HEK293 (cell line): Measurements from ENCODE around the gene LMBRD2.

Source experiments
- CTCF ChIA-PET: fragments of 350-600 bp; formaldehyde crosslinking; extraction: SDS; loops from one replicate; lab custom pipeline; 2021; ENCODE audit warnings: antibody characterized with exemption; lab: Yijun Ruan, JAX
- POLR2A ChIA-PET: fragments of 300-600 bp; formaldehyde crosslinking; extraction: SDS; loops from one replicate; lab custom pipeline; 2020; ENCODE audit warnings: antibody characterized with exemption, inconsistent platforms; lab: Yijun Ruan, JAX
- H3K27ac ChIP-seq: fragments of 200-500 bp; sonication (Bioruptor generic); 2 replicates; pipeline ENCODE4 v1.5.1; 2014; ENCODE audit warnings: low read depth, low read length, control low read depth, inconsistent platforms; ENCODE audit errors: extremely low read depth
- H3K36me3 ChIP-seq, 2 experiments: fragments of 200-500 bp in 1 of 2; sonication (Bioruptor generic) in 1 of 2; 1 replicate in 1 of 2; 2 replicates in 1 of 2; pipeline ENCODE4 v1.5.1; 2014 to 2017; ENCODE audit warnings: inconsistent platforms in 2 of 2, low read length in 2 of 2; ENCODE audit not compliant: control insufficient read depth in 2 of 2, insufficient read depth in 1 of 2
- H3K4me1 ChIP-seq: fragments of 200-500 bp; sonication (Bioruptor generic); 2 replicates; pipeline ENCODE4 v1.5.1; 2014; ENCODE audit warnings: mild to moderate bottlenecking, low read length, inconsistent platforms; ENCODE audit not compliant: control insufficient read depth, insufficient read depth
- H3K4me3 ChIP-seq: 2 replicates; pipeline ENCODE4 v1.5.1; 2011; ENCODE audit warnings: low read depth, mild to moderate bottlenecking, control low read depth, low read length, moderate library complexity
- H3K9me3 ChIP-seq: fragments of 200-500 bp; sonication (Bioruptor generic); 2 replicates; pipeline ENCODE4 v1.5.1; 2014; ENCODE audit warnings: low read depth, low read length, inconsistent platforms; ENCODE audit not compliant: control insufficient read depth, insufficient read depth
- FEZF1 ChIP-seq: fragments of 450-650 bp; formaldehyde crosslinking; IDR thresholded peaks from 2 replicates; pipeline ENCODE4 v1.5.1; 2016; ENCODE audit warnings: missing biosample characterization, missing genetic modification characterization
- GFI1B ChIP-seq: fragments of 450-650 bp; formaldehyde crosslinking; IDR thresholded peaks from 2 replicates; pipeline ENCODE4 v1.5.1; 2016; ENCODE audit warnings: missing biosample characterization, missing genetic modification characterization
- KLF1 ChIP-seq: fragments of 450-650 bp; formaldehyde crosslinking; IDR thresholded peaks from 2 replicates; pipeline ENCODE4 v1.5.1; 2016; ENCODE audit warnings: missing biosample characterization, missing genetic modification characterization
- KLF16 ChIP-seq: fragments of 450-650 bp; formaldehyde crosslinking; IDR thresholded peaks from 2 replicates; pipeline ENCODE4 v1.5.1; 2017; ENCODE audit warnings: missing biosample characterization, missing genetic modification characterization
- KLF7 ChIP-seq: fragments of 450-650 bp; formaldehyde crosslinking; IDR thresholded peaks from 2 replicates; pipeline ENCODE4 v1.5.1; 2016; ENCODE audit warnings: missing biosample characterization, missing genetic modification characterization, borderline replicate concordance
- RBAK ChIP-seq: fragments of 450-650 bp; formaldehyde crosslinking; IDR thresholded peaks from 2 replicates; pipeline ENCODE4 v1.5.1; 2016; ENCODE audit warnings: missing biosample characterization, missing genetic modification characterization
- SCRT2 ChIP-seq: fragments of 450-650 bp; formaldehyde crosslinking; IDR thresholded peaks from 2 replicates; pipeline ENCODE4 v1.5.1; 2016; ENCODE audit warnings: missing biosample characterization, missing genetic modification characterization
- TCF7L2 ChIP-seq: IDR thresholded peaks from 2 replicates; pipeline ENCODE4 v1.6.1; 2011; ENCODE audit warnings: low read depth, mild to moderate bottlenecking, inconsistent platforms, low read length, moderate library complexity, borderline replicate concordance
- ZNF112 ChIP-seq: fragments of 450-650 bp; formaldehyde crosslinking; IDR thresholded peaks from 2 replicates; pipeline ENCODE4 v1.5.0; 2017; ENCODE audit warnings: missing biosample characterization, missing genetic modification characterization
- ZNF146 ChIP-seq: fragments of 450-650 bp; formaldehyde crosslinking; IDR thresholded peaks from 2 replicates; pipeline ENCODE4 v1.5.1; 2016; ENCODE audit warnings: missing biosample characterization, missing genetic modification characterization
- ZNF211 ChIP-seq: fragments of 450-650 bp; formaldehyde crosslinking; IDR thresholded peaks from 2 replicates; pipeline ENCODE4 v1.5.1; 2016; ENCODE audit warnings: low read depth, missing biosample characterization, missing genetic modification characterization
- ZNF239 ChIP-seq: fragments of 450-650 bp; formaldehyde crosslinking; IDR thresholded peaks from 2 replicates; pipeline ENCODE4 v1.5.1; 2016; ENCODE audit warnings: missing biosample characterization, missing genetic modification characterization
- ZNF274 ChIP-seq, 2 experiments: fragments of 200-500 bp in 1 of 2; fragments of 450-650 bp in 1 of 2; sonication (Bioruptor generic) in 1 of 2; formaldehyde crosslinking in 1 of 2; IDR thresholded peaks; 2 replicates each; pipeline versions ENCODE4 v1.5.1 to v1.6.1; 2014 to 2016; ENCODE audit warnings: borderline replicate concordance in 1 of 2, inconsistent platforms in 1 of 2, low read length in 1 of 2, missing biosample characterization in 1 of 2, missing genetic modification characterization in 1 of 2
- ZNF37A ChIP-seq: fragments of 450-650 bp; IDR thresholded peaks from 2 replicates; pipeline ENCODE4 v1.5.1; 2018; ENCODE audit warnings: missing biosample characterization, missing genetic modification characterization
- ZNF501 ChIP-seq: fragments of 450-650 bp; formaldehyde crosslinking; IDR thresholded peaks from 2 replicates; pipeline ENCODE4 v1.5.1; 2016; ENCODE audit warnings: missing biosample characterization, missing genetic modification characterization
- ZNF561 ChIP-seq: fragments of 450-650 bp; IDR thresholded peaks from 2 replicates; pipeline ENCODE4 v1.5.1; 2018; ENCODE audit warnings: missing biosample characterization, missing genetic modification characterization, borderline replicate concordance
- ZNF658 ChIP-seq: fragments of 450-650 bp; formaldehyde crosslinking; IDR thresholded peaks from 2 replicates; pipeline ENCODE4; 2016; ENCODE audit warnings: missing biosample characterization, missing genetic modification characterization
- TF ChIP-seq, protein P1 (sequence below): fragments of 450-650 bp; formaldehyde crosslinking; IDR thresholded peaks from 2 replicates; pipeline ENCODE4 v1.5.1; 2016; ENCODE audit warnings: missing biosample characterization, missing genetic modification characterization
- TF ChIP-seq, protein P2 (sequence below): fragments of 450-650 bp; formaldehyde crosslinking; IDR thresholded peaks from 2 replicates; pipeline ENCODE4 v1.5.1; 2016; ENCODE audit warnings: missing biosample characterization, missing genetic modification characterization
- TF ChIP-seq, protein P3 (sequence below): fragments of 450-650 bp; formaldehyde crosslinking; IDR thresholded peaks from 2 replicates; pipeline ENCODE4 v1.5.1; 2016; ENCODE audit warnings: missing biosample characterization, missing genetic modification characterization

LMBRD2 gene

DNA sequence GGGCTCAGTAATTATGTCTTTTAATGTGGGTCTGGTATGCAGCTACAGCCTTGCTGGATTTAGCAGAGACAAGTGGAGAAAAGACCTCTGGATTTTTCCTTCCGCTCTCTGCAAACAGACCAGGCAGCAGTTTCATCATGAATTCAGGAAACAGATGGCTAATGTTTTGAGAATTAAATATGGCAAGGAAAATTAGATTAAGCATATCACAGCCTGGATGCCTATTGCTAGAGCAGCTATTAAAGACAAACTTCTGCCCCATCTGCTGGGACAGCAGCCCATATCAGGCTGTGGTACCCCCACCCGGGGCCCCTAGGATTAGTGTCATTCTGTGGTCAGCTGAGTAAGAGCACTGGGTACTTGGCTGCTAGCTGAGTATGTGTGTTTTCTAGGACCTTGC, 6.5 kb upstream of the LMBRD2 start (continued):
- TF ChIP-seq FEZF1 (tag by site-specific recombination) (no peak), ZNF561 (tag by site-specific recombination) (no peak), ZNF37A (tag by site-specific recombination) (no peak), ZNF146 (no peak), KLF16 (tag by site-specific recombination) (no peak), SCRT2 (tag by site-specific recombination) (no peak), ZNF112 (no peak), TCF7L2 (no peak), ZNF274 (IDR thresholded peaks at IDR 0.05; ENCODE audit: low read length) (no peak), ZNF274 (tag by site-specific recombination; IDR thresholded peaks at IDR 0.05; ENCODE audit: borderline replicate concordance) (no peak), ZNF211 (no peak), GFI1B (no peak), ZNF239 (no peak), KLF7 (tag by site-specific recombination) (no peak)
- TF ChIP-seq, protein P1, sequence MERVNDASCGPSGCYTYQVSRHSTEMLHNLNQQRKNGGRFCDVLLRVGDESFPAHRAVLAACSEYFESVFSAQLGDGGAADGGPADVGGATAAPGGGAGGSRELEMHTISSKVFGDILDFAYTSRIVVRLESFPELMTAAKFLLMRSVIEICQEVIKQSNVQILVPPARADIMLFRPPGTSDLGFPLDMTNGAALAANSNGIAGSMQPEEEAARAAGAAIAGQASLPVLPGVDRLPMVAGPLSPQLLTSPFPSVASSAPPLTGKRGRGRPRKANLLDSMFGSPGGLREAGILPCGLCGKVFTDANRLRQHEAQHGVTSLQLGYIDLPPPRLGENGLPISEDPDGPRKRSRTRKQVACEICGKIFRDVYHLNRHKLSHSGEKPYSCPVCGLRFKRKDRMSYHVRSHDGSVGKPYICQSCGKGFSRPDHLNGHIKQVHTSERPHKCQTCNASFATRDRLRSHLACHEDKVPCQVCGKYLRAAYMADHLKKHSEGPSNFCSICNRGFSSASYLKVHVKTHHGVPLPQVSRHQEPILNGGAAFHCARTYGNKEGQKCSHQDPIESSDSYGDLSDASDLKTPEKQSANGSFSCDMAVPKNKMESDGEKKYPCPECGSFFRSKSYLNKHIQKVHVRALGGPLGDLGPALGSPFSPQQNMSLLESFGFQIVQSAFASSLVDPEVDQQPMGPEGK (tag by site-specific recombination) = no peak

DNA sequence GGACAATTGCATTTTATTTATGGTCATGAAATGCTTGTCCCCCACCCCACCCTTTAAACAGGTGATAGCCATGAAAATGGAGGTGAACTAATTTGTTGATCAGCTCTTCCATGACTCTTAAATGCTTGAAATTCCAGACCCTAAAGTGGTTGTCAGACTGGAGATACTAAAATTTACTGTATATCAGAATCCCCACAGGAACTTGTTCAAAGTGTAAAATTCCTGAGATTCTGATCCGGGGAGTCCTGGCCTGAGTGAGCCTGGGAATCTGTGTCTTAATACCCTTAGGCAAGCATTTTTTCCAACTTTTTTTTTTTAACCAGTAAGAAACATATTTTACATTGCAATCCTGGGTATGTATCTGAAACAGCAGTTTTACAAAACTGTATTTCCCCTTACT, 4.9 kb upstream of the LMBRD2 start:
- Histone ChIP-seq H3K27ac (no peak overlapping the region), H3K4me3 (no peak overlapping the region)

DNA sequence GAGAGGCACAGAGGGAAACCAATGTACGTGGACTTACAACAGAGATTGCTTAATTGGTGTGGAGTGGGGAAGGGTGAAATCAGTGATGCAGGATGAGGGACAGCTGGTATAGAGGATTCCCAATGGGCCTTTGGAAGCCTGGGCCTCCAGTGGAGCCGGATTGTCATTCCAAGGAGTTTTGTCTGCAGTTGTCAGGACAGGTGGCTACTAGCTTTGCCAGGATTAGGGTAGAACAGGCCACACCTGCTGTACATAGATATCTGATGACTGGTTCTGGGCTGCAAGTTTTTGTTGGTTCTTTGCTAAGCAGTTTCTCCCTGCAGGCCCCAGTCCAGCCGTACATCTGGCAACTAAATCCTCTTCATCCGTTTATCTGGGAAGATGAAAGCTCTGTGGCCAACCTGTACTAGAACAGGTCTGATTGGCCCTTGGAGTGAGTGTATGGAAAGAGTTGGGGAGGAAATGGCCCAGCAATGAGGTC, 4.5 kb upstream of the LMBRD2 start:
- CTCF ChIA-PET = interaction anchor here (0.6 kb wide), 1 partner anchor 8 kb away, joined by 4 read pairs; no protein-coding TSS in a partner anchor
- Histone ChIP-seq H3K4me1 (peaks cover 3% of the 10 kb centered on the region), H3K27ac (no peak overlapping the region), H3K36me3 (peaks cover 17 to 84% of the 10 kb centered on the region in 2 experiments), H3K4me3 (no peak overlapping the region), H3K9me3 (no peaks in the 10 kb centered on the region)
- TF ChIP-seq, protein P2, sequence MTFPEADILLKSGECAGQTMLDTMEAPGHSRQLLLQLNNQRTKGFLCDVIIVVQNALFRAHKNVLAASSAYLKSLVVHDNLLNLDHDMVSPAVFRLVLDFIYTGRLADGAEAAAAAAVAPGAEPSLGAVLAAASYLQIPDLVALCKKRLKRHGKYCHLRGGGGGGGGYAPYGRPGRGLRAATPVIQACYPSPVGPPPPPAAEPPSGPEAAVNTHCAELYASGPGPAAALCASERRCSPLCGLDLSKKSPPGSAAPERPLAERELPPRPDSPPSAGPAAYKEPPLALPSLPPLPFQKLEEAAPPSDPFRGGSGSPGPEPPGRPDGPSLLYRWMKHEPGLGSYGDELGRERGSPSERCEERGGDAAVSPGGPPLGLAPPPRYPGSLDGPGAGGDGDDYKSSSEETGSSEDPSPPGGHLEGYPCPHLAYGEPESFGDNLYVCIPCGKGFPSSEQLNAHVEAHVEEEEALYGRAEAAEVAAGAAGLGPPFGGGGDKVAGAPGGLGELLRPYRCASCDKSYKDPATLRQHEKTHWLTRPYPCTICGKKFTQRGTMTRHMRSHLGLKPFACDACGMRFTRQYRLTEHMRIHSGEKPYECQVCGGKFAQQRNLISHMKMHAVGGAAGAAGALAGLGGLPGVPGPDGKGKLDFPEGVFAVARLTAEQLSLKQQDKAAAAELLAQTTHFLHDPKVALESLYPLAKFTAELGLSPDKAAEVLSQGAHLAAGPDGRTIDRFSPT (tag by site-specific recombination) = no peak
- POLR2A ChIA-PET = no interaction called here

More for the DNA sequence above, 4.9 kb upstream of the LMBRD2 start:
- Histone ChIP-seq H3K9me3 (no peaks in the 10 kb centered on the region), H3K36me3 (peaks cover 18 to 89% of the 10 kb centered on the region in 2 experiments), H3K4me1 (peaks cover 3% of the 10 kb centered on the region)
- ChIA-PET POLR2A (no interaction called here), CTCF (interaction anchor here (0.6 kb wide), 1 partner anchor 19 kb away, joined by 3 read pairs; no protein-coding TSS in a partner anchor)
- TF ChIP-seq KLF1 (no peak), RBAK (tag by site-specific recombination) (no peak), ZNF501 (no peak), FEZF1 (tag by site-specific recombination) (no peak), ZNF658 (tag by site-specific recombination) (no peak)
- TF ChIP-seq, protein P3, sequence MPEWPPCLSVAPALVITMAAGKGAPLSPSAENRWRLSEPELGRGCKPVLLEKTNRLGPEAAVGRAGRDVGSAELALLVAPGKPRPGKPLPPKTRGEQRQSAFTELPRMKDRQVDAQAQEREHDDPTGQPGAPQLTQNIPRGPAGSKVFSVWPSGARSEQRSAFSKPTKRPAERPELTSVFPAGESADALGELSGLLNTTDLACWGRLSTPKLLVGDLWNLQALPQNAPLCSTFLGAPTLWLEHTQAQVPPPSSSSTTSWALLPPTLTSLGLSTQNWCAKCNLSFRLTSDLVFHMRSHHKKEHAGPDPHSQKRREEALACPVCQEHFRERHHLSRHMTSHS (tag by site-specific recombination) = no peak
